IPS DF 4.7 (cell line): ENCODE measurements around the gene PATJ.
"Not testable (repeated sequence)": the region's sequence is repeated elsewhere in the genome, so short reads cannot be mapped to it uniquely, and the experiment has no call there.

Source experiments
- DNase-seq: peaks from one replicate; pipeline ENCODE4 v3.0.0-alpha.2; 2013; ENCODE audit warnings: low spot score; ENCODE audit errors: extremely low read depth

Gene PATJ

GRCh38 chr1:62208087-62208486, 465.8 kb downstream of the PATJ start:
- no peak for DNase-seq

- DNase-seq, result no peak
Observed at GRCh38 chr1:62208970-62209369, 466.7 kb downstream of the PATJ start.

- DNase-seq, result no peak
Observed at GRCh38 chr1:62209931-62210595, 467.8 kb downstream of the PATJ start.

GRCh38 chr1:62210960-62211359, 468.7 kb downstream of the PATJ start:
- DNase-seq, result no peak

GRCh38 chr1:62212411-62212810, 470.1 kb downstream of the PATJ start:
- no peak for DNase-seq

GRCh38 chr1:62213075-62213914, 471.0 kb downstream of the PATJ start:
- DNase-seq, result no peak

GRCh38 chr1:62218604-62219003, 476.3 kb downstream of the PATJ start:
- DNase-seq, result no peak

GRCh38 chr1:62220456-62220855, 478.2 kb downstream of the PATJ start:
- not testable (repeated sequence) for DNase-seq

- DNase-seq, result no peak
Observed at GRCh38 chr1:62221171-62221570, 478.9 kb downstream of the PATJ start.

- no peak for DNase-seq
Observed at GRCh38 chr1:62222321-62222720, 480.0 kb downstream of the PATJ start.

GRCh38 chr1:62224182-62224581, 481.9 kb downstream of the PATJ start:
- no peak for DNase-seq

- no peak for DNase-seq
Observed at GRCh38 chr1:62227496-62227895, 485.2 kb downstream of the PATJ start.
